ENCODE results near the gene IPP.
"Not testable (repeated sequence)": the region's sequence is repeated elsewhere in the genome, so short reads cannot be mapped to it uniquely, and the experiment has no call there.

The IPP gene

GRCh38 chr1:45679123-45679522 lies 71.3 kb downstream of the IPP start:
- DNase-seq: no peak

- DNase-seq: no peak
Observed at GRCh38 chr1:45678489-45678888, 72.0 kb downstream of the IPP start.

GRCh38 chr1:45677751-45678245 lies 72.7 kb downstream of the IPP start:
- DNase-seq: no peak

- DNase-seq: not testable (repeated sequence)
Observed at GRCh38 chr1:45676553-45676952, 73.9 kb downstream of the IPP start.

- DNase-seq: no peak
Observed at GRCh38 chr1:45674478-45674877, 76.0 kb downstream of the IPP start.

- no peak for DNase-seq
Observed at GRCh38 chr1:45673956-45674355, 76.5 kb downstream of the IPP start.

- no peak for DNase-seq
Observed at GRCh38 chr1:45669859-45670655, 80.4 kb downstream of the IPP start.

GRCh38 chr1:45669379-45669778 lies 81.1 kb downstream of the IPP start:
- no peak for DNase-seq

- DNase-seq: no peak
Observed at GRCh38 chr1:45668526-45668925, 81.9 kb downstream of the IPP start.

GRCh38 chr1:45667321-45668111 lies 82.9 kb downstream of the IPP start:
- no peak for DNase-seq

GRCh38 chr1:45666836-45667235 lies 83.6 kb downstream of the IPP start:
- DNase-seq: no peak

- no peak for DNase-seq
Observed at GRCh38 chr1:45660336-45660735, 90.1 kb downstream of the IPP start.

GRCh38 chr1:45659222-45659621 lies 91.2 kb downstream of the IPP start:
- no peak for DNase-seq

GRCh38 chr1:45658171-45658570 lies 92.3 kb downstream of the IPP start:
- no peak for DNase-seq

- DNase-seq: no peak
Observed at GRCh38 chr1:45656573-45657226, 93.8 kb downstream of the IPP start.

GRCh38 chr1:45654540-45655280 lies 95.7 kb downstream of the IPP start:
- no peak for DNase-seq
